NCI-H510A (cell line): ENCODE results near the gene NRG2.

Experiments used
- DNase-seq: peaks from one replicate; lab custom pipeline; 2025; lab: John Stamatoyannopoulos, UW

The NRG2 gene

DNA sequence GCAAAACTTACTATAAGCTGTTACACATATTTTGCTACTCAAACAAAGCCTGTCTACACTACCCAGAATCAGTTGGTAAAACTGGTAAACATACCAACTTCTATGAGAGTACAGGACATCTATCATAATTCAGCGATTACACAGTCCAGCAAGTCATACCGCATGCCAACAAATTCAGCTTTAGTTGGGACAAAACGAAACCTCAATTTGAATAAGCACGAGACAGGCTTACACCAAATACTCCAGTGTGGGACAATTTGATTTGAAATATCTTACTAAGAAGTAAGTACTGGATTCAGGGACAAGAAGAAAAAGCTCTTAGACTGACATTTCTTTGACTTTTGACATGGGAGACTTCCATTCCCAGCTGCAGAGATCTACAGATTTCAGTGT, 2.0 kb downstream of the NRG2 start:
- no peak for DNase-seq

- DNase-seq: no peak
Observed at GRCh38 chr5:140040358-140040757, 2.7 kb downstream of the NRG2 start.

DNA sequence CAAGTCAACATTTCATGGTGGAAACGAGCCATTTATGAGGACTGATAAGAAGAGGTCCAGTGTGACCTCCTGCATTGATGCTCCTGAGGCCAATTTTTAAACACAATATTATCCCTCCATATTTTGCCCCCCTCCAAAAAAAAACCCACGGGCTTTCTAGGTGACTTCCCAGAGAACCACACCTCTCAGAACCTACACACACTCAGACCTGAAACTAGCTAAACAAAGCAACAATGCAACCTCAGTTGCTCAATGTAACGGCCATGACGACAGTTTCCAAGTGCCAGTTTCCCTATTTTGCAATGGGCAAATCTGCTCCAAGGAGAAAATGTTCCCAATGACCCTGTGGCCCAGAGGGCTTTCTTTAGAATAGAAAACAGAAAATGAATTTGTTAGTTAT, 3.5 kb downstream of the NRG2 start:
- no peak for DNase-seq

DNA sequence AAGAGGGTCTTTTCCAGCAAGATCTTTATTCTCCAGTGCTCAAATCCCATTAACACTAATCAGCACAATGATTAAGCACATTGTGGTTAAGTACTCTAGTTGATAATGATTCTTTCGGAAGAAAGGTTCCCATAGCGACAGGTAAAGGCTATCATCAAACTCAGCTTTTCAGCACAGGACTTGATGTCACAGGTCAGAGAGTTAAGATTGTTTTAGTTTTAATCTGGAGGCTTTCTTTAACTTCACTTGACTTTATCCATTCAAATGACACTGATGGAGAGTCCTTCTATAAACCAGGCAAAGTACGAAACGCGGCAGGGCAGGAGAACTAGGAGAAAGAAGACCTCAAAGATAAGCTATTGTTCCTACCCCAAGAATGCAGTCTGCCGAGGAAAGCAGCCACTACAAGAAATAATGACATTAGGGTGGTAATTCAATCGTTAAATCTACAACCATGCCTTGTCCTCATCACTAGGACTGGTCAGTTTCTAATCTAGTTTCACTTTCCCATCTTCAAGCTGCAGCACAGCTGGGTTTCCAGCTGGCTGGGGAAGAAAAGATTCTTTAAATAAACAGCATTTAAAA, 4.6 kb downstream of the NRG2 start:
- no peak for DNase-seq

DNA sequence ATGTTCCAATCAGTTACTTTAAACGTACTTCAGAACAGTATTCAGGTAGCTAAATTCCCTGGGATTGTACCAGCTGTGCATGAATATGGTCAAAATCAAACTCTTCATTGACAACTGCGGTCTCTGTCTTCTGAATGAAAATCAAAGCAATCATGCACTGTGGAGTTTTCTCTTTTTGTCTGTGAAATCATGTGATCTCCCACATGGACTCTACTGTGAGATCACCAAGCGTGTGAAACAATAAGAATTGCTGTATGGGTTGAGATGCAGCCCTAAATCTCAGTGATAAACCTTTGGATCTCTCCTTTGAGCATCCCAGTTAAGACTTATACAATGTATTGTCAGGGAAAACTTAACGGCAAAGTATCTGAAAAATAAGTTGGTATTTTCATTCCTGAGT, 6.1 kb downstream of the NRG2 start:
- DNase-seq: no peak

DNA sequence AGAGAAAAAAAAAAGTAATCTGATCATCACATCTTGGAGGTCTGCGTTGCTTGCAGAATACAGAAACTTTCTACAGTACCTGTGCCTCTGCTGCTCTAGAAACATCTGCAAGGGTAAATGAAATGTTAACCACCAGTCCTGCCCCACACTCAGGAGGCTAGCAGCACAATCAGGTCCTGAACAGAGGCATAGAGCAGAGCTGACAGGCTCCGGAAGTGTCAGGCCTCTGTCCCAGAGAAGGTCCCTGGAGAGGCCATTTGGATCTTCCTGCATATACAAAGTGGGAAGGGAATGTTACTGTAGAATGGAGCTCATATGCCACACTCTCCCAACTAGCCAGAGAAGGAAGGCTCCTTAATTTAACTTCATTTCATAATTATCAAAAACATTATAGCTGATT, 7.2 kb downstream of the NRG2 start:
- DNase-seq: no peak

- DNase-seq: no peak
Observed at GRCh38 chr5:140033037-140033760, 9.9 kb downstream of the NRG2 start.

DNA sequence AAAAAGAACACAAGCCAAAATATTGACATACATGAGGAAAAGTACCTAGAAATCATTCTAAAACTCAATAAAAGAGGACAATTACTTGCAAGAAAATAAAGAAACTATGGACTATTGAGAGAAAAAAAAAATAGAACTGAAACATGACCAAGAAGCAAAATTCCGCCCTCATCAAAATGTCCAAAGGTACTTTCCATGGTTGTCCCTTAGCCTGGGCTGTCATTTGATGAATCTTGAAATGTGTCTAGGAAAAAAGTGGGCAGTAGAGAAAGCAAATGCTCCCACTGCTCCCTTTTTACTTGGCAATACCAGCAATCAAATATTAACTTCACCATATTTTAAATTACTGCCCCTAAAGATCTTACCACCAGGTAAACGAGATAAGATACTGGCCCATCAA, 10.8 kb downstream of the NRG2 start:
- no peak for DNase-seq

DNA sequence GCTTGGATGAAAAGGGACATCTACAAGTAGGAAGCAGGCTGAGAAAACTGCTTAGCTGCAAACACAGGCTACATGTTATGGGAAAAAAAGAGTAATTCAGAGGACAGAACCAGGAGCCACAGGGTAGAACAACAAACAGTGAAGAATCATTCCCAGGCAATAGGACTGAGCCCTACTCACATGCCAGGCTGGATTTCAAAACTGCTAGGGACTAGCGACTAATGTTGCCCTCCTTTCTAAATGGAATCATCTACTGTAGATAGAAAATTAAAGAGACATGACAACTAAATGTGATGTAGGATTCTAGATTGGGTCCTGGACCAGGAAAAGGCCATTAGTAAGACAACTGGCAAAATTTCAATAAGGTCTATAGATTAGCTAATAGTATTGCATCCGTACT, 15.3 kb downstream of the NRG2 start:
- DNase-seq: no peak

GRCh38 chr5:140025736-140026135, 17.4 kb downstream of the NRG2 start:
- no peak for DNase-seq

DNA sequence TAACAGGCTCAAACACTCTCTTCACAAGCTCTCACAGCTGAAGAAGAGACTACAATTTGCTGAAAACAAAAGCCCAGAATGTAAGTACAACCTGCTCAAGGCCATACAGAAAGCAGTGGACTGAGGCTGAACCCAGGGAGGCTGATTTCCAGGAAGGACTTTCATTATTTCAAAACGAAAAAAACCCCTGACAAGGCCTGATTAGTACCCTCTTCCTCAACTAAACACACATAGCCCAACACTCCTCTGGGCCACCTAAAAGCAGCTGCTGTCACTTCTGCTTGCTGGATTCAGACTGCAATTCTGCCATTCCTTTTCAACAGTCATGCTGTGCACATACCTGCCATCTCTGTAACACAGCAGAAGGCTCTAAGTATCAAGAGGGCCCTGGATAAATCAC, 18.2 kb downstream of the NRG2 start:
- no peak for DNase-seq

GRCh38 chr5:140023611-140024191, 19.4 kb downstream of the NRG2 start:
- DNase-seq: no peak

DNA sequence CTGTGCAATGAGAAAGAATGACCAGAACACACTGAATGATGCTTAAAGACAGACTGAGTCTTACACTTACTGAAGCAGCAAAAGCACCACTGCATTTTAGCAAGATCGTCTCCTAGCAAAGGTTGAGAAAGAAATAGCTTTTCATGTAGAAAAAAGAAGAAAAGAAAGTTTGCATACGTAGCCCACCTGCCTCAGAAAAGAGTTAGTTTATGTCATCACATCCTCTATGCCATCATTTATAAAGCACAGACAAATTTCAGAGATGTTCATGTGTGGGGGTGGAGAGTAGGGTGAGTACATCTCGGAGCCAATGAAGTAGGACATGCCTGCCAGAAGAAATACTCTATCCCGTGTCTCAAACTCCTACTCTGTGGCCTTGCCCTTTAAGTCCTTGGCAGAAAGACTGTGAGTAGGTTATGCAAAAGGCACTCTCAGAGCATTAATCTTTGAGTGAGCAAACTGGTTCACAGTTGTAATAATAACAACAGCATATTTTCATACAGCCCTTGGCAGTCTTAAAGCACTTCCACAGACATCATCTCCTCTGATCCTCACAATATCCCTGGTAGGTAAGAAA, 22.4 kb downstream of the NRG2 start:
- DNase-seq: no peak

DNA sequence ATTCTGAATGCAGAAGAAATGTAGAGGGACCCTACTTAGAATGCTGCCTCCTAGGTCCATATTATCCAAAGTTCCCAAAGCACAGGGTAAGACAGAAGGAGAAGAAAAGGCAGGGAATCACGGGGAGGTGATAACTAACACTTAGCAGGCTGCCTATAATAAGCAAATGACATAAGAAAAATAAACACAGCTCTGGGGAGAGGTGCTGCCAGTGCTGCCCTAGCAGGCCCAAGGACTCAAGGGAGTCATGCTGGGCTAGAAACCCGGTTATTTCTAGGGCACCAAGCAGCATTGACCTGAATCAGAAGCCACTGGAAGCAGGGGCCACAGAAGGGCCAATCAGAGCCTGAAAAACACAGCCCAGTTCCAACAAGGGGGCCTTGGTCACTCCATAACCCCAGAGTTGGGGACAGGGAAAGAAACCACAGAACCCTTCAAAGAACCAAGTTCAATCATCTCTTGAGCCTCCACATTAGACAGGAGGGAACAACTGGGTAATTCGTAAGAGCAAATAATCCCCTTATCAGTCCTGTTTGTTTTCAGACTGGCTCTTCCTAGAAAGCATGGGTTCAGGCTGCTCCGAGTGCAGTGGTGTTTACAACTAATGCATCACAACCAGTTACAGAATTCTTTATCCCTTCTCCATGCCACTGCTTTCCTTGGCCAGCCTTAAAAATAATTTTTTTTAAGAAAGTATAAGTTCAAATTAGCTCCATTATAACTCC, 24.0 kb downstream of the NRG2 start:
- no peak for DNase-seq

GRCh38 chr5:140018517-140018916, 24.6 kb downstream of the NRG2 start:
- DNase-seq: no peak

- DNase-seq: no peak
Observed at GRCh38 chr5:140018096-140018481, 25.0 kb downstream of the NRG2 start.

DNA sequence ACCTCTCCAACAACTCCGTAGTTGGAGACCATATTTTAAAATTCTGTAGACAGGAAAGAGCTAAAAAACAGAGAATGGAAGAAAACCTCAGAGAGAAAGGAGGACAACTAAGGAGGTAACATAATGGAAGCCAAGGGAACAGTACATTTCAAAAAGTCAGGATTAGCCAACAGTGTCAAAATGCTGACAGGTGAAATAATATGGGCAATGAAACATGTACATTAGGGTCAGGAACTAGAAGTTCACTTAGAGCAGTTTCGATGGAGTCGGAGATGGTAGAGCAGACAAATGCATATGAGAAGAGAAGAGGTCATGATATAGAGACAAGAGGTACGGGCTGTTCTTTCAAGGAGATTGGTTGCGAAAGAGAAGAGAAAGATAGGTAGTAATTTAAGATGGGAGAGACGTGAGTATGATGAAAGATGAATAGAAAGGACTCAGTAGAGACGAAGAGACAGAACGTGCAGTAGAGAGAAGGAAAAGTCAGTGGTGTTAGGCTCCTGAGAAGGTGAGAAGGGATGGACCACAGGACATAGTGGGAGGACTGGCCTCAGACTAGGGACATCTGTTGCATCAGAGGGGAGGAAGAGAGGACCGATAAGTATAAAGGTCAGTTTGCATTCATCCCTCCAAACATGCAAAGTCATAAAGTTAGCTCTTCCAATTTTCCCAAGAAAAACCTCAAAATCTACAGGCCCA, 25.6 kb downstream of the NRG2 start:
- DNase-seq: no peak

DNA sequence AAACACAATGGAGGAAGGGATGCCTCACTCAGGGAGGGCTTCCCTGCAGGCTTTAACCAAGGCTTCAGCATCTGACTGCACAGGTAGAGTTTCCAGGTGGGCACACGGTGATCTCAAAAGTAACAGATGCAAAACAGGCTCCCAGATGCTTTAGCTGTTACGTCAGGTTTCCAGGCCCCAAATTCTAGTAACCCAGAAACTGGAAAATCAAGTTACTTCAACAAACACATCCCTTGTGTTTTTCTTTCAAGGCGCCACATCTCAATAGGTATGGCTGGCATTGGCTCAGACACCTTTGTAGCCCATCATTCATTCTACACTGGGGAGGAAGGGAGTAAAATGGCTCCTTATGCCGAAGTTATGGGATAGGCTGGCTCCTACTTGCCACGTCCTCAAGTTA, 27.4 kb downstream of the NRG2 start:
- no peak for DNase-seq

DNA sequence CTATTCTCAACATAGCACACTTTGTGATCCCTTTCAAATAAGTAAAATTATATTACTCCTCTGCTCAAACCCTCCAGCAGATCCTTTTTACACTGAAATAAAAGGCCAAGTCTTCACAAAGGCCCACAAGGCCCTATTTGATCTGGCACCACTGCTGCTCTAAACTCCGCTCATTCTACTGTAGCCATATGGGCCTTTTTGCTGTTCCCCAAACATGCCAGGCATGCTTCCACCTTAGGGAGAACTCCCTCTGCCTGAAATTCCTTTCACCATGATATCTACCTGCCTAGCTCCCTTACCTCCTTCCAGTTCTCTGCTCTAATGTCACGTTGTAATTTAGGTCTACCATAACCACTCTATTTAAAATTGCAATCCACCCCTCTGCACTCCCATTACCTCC, 28.3 kb downstream of the NRG2 start:
- DNase-seq: no peak

- DNase-seq: no peak
Observed at GRCh38 chr5:140013536-140013935, 29.6 kb downstream of the NRG2 start.

DNA sequence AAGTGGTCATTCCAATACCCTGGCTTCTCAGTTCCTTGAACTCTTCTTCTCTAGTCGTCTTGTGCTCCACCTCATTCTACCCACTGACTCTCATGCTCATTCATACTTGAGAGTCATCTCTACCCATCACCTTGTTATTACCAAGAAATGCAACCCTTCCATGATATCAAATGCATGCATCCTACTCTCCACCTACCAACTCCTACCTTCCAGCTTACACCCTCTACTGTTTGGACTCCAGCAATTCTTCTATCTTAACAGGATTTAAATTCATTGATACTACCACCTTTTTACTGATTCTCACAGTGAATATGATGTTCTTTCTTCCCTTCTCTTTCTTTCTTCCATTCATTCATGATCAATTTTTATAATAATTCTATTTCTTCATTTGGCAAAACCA, 30.7 kb downstream of the NRG2 start:
- DNase-seq: no peak

DNA sequence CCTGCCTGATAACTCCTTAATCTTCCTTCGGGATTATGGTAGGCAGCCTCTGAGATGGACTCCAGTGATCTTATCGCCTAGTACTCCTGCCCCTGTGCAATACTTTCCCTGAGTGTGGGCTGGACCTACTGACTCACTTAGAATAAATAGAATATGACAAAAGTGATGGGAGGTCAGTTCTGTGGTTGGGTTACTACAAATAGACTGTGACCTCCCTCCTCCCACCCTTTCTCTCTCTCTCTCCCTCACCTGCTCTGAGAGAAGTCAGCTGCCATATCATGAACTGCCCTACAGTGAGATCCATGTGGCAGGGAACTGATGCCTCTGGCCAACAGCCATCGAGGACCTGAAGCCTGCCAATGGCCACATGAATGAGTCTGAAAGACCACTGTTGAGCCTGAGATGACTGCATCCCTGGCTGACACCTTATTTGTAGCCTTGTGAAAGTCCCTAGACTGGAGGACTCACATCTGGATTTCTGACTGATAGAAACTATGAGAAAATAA, 31.7 kb downstream of the NRG2 start:
- DNase-seq: no peak
